ENCODE measurements around the gene GYG1.

DNA sequence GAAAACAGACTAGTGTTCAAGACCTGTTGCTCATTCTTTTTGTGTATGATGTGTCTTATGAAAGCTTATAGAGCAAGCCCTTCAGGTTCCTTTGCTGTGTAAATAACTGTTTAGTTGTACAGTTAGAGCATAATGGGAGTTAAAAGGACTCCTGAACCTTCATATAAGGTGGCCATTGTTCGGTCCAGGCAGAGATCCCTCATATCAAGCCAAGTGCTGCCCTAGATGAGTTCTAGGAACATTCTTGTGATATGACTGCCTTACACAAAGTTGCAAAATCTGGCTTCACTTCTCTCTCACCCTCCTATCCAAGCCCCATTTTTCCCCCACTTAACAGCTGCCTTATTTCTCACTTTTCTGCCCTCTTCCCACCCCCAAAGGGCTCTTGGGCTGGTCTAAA lies 26.9 kb downstream of the GYG1 start:
- TF ChIP-seq, protein P1, sequence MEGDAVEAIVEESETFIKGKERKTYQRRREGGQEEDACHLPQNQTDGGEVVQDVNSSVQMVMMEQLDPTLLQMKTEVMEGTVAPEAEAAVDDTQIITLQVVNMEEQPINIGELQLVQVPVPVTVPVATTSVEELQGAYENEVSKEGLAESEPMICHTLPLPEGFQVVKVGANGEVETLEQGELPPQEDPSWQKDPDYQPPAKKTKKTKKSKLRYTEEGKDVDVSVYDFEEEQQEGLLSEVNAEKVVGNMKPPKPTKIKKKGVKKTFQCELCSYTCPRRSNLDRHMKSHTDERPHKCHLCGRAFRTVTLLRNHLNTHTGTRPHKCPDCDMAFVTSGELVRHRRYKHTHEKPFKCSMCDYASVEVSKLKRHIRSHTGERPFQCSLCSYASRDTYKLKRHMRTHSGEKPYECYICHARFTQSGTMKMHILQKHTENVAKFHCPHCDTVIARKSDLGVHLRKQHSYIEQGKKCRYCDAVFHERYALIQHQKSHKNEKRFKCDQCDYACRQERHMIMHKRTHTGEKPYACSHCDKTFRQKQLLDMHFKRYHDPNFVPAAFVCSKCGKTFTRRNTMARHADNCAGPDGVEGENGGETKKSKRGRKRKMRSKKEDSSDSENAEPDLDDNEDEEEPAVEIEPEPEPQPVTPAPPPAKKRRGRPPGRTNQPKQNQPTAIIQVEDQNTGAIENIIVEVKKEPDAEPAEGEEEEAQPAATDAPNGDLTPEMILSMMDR (conservative IDR thresholded peaks at IDR 0.05): no peak
- TF ChIP-seq ZFX (IDR thresholded peaks at IDR 0.05): no peak

Data from C4-2B (cell line).